ENCODE data around the gene CPNE1. TPM values are rescaled to one million over a fixed set of nuclear protein-coding genes. Genes with fewer than 3 reads are reported as not detected.

Gene CPNE1
- polyA plus RNA-seq, 3 donors, result 153 to 210 (median 167) TPM

DNA sequence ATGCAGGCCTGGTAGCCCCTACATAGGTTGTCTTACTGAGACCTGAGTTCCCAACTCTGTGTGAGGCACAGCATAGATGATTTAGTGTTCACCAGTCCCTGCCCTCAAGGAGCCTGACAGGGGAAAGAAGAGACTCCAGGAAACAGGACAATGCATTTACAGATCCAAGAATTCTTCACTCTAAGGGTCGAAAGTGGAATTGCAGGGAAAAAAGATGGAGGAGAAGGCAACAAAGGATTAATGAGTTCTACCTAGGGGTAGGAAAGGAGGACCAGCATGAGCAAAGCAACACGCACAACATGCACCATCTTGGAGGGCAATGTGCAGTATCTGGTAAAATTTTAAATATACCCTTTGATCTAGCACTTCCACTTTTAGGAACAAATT, 43.1 kb downstream of the CPNE1 start:
- Histone ChIP-seq H3K27ac (ENCODE audit: low read depth in 1 of 2, low read length in 2 of 2) (no peak overlapping the region), H3K79me2 (ENCODE audit: insufficient read depth, low read length) (no peaks in the 10 kb centered on the region), H3K9ac (ENCODE audit: insufficient read depth, low read length, poor library complexity, severe bottlenecking) (no peak overlapping the region), H4K20me1 (ENCODE audit: insufficient read depth, low read length) (no peaks in the 10 kb centered on the region), H3K4me1 (ENCODE audit: control insufficient read depth in 1 of 2, insufficient read depth in 2 of 2, low read length in 2 of 2) (peaks cover 32 to 35% of the 10 kb centered on the region in 2 donors), H3K4me2 (replicated peaks; ENCODE audit: extremely low read depth, low read length, poor library complexity, severe bottlenecking) (no peak overlapping the region), H3K27me3 (ENCODE audit: control insufficient read depth in 2 of 2, insufficient read depth in 2 of 2, low read length in 2 of 2) (peaks cover 16 to 32% of the 10 kb centered on the region in 2 donors), H3K4me3 (replicated peaks in 1 of 3; ENCODE audit: low read depth in 2 of 3, low read length in 3 of 3) (no peak overlapping the region), H2AFZ (ENCODE audit: insufficient read depth, low read depth, low read length, poor library complexity, severe bottlenecking) (no peak overlapping the region), H3K9me3 (replicated peaks in 1 of 2; ENCODE audit: control insufficient read depth in 1 of 2, insufficient read depth in 1 of 2, low read length in 2 of 2) (peaks cover 0 to 5% of the 10 kb centered on the region in 2 donors), H3K36me3 (replicated peaks in 1 of 2; ENCODE audit: control insufficient read depth in 1 of 2, insufficient read depth in 2 of 2, low read length in 2 of 2) (peaks cover 12 to 24% of the 10 kb centered on the region in 2 donors)
- no peak for DNase-seq
- Mint-ChIP-seq H3K27me3 (ENCODE audit: low read depth in 3 of 3) (peaks cover 35 to 42% (median 39%) of the 10 kb centered on the region in 3 donors), H3K27ac (peak overlapping the region in 1 of 7 donors; percentile 6), H3K4me1 (peaks cover 31% of the 10 kb centered on the region), H3K36me3 (peaks cover 19 to 39% of the 10 kb centered on the region in 2 donors), H3K4me3 (no peak overlapping the region), H3K9me3 (peaks cover 0 to 10% (median 4%) of the 10 kb centered on the region in 7 donors)
- TF ChIP-seq CTCF (IDR thresholded peaks at IDR 0.05), result no peak
- intact Hi-C loops (cut with micrococcal nuclease), result no loop called here
- no CpG with 5 or more reads among the region's 2 CpGs for WGBS (ENCODE audit: insufficient coverage)

GRCh38 chr20:35620818-35621559, 43.7 kb downstream of the CPNE1 start:
- peaks cover 0 to 10% (median 4%) of the 10 kb centered on the region in 7 donors for H3K9me3 Mint-ChIP-seq
- Histone ChIP-seq H3K27me3 (ENCODE audit: control insufficient read depth in 2 of 2, insufficient read depth in 2 of 2, low read length in 2 of 2) (peaks cover 16 to 32% of the 10 kb centered on the region in 2 donors), H3K4me2 (replicated peaks; ENCODE audit: extremely low read depth, low read length, poor library complexity, severe bottlenecking) (no peak overlapping the region), H3K4me3 (replicated peaks in 1 of 3; ENCODE audit: low read depth in 2 of 3, low read length in 3 of 3) (no peak overlapping the region), H3K4me1 (ENCODE audit: control insufficient read depth in 1 of 2, insufficient read depth in 2 of 2, low read length in 2 of 2) (peaks cover 32 to 38% of the 10 kb centered on the region in 2 donors), H3K9ac (ENCODE audit: insufficient read depth, low read length, poor library complexity, severe bottlenecking) (no peak overlapping the region), H2AFZ (ENCODE audit: insufficient read depth, low read depth, low read length, poor library complexity, severe bottlenecking) (no peak overlapping the region), H3K9me3 (replicated peaks in 1 of 2; ENCODE audit: control insufficient read depth in 1 of 2, insufficient read depth in 1 of 2, low read length in 2 of 2) (peaks cover 0 to 5% of the 10 kb centered on the region in 2 donors), H3K27ac (ENCODE audit: low read depth in 1 of 2, low read length in 2 of 2) (no peak overlapping the region), H3K79me2 (ENCODE audit: insufficient read depth, low read length) (no peaks in the 10 kb centered on the region), H4K20me1 (ENCODE audit: insufficient read depth, low read length) (no peaks in the 10 kb centered on the region), H3K36me3 (replicated peaks in 1 of 2; ENCODE audit: control insufficient read depth in 1 of 2, insufficient read depth in 2 of 2, low read length in 2 of 2) (peaks cover 7 to 19% of the 10 kb centered on the region in 2 donors)
- H3K36me3 Mint-ChIP-seq, result peaks cover 13 to 33% of the 10 kb centered on the region in 2 donors
- DNase-seq, result no peak
- peaks cover 32% of the 10 kb centered on the region for H3K4me1 Mint-ChIP-seq
- H3K27me3 Mint-ChIP-seq (ENCODE audit: low read depth in 3 of 3), result peaks cover 35 to 45% (median 39%) of the 10 kb centered on the region in 3 donors
- 95% methylated on average over 10 of the region's 11 CpGs for WGBS (ENCODE audit: insufficient coverage)
- TF ChIP-seq CTCF (IDR thresholded peaks at IDR 0.05), result no peak
- intact Hi-C loops (cut with micrococcal nuclease), result no loop called here
- H3K27ac Mint-ChIP-seq, result peak overlapping the region in 1 of 7 donors; percentile 41
- no peak overlapping the region for H3K4me3 Mint-ChIP-seq
